CD4-positive, alpha-beta T cell (primary cell): ENCODE measurements around the gene MYH10. TPM values are rescaled to one million over a fixed set of nuclear protein-coding genes. Genes with fewer than 3 reads are reported as not detected.

ENCODE experiments used
- ATAC-seq: fragments of 200-7000 bp; cut with Tn5 transposase; one replicate; pipeline ENCODE4 v1.10.0; 2022; ENCODE audit warnings: mild to moderate bottlenecking; ENCODE audit not compliant: poor library complexity
- CTCF ChIA-PET: fragments of 350-600 bp; sonication (Branson Sonifier 250); formaldehyde crosslinking; loops from one replicate; lab custom pipeline; 2021; ENCODE audit warnings: antibody characterized with exemption, inconsistent platforms; lab: Charles Lee
- POLR2A ChIA-PET: fragments of 350-600 bp; sonication (Branson Sonifier 250); formaldehyde crosslinking; loops from one replicate; lab custom pipeline; 2021; ENCODE audit warnings: antibody characterized with exemption, inconsistent platforms; lab: Charles Lee
- DNase-seq, 14 experiments: peaks; one replicate each; pipeline ENCODE4 v3.0.0-alpha.2; 2013 to 2020; ENCODE audit warnings: mixed read lengths in 2 of 14
- H3K27ac ChIP-seq, 2 donors: one replicate each; pipeline versions ENCODE4 v1.5.1 to v1.7.0; 2013; ENCODE audit warnings: low read length in 2 of 2, low read depth in 1 of 2, mild to moderate bottlenecking in 1 of 2
- H3K27me3 ChIP-seq, 2 experiments: 1 replicate in 1 of 2; 2 replicates in 1 of 2; pipeline versions ENCODE4 v1.6.1 to v1.7.0; 2013; ENCODE audit warnings: low read length in 2 of 2, control low read depth in 1 of 2, mild to moderate bottlenecking in 1 of 2, moderate library complexity in 1 of 2; ENCODE audit not compliant: insufficient read depth in 2 of 2, control insufficient read depth in 1 of 2
- H3K36me3 ChIP-seq: one replicate; pipeline ENCODE4 v1.6.1; 2013; ENCODE audit warnings: low read length, control low read depth; ENCODE audit not compliant: insufficient read depth
- H3K4me1 ChIP-seq: one replicate; pipeline ENCODE4 v1.6.1; 2013; ENCODE audit warnings: low read length, control low read depth; ENCODE audit not compliant: insufficient read depth
- H3K4me3 ChIP-seq: one replicate; pipeline ENCODE4 v1.5.1; 2013; ENCODE audit warnings: mild to moderate bottlenecking, low read length, moderate library complexity
- H3K9me3 ChIP-seq, 2 experiments: 1 replicate in 1 of 2; 2 replicates in 1 of 2; pipeline versions ENCODE4 v1.6.1 to v1.7.0; 2013; ENCODE audit warnings: low read length in 2 of 2, mild to moderate bottlenecking in 2 of 2, control low read depth in 1 of 2, moderate library complexity in 1 of 2; ENCODE audit not compliant: control insufficient read depth in 1 of 2, insufficient read depth in 1 of 2
- H3K27ac Mint-ChIP-seq: one replicate; pipeline ENCODE4 v1.8.0; 2020; ENCODE audit warnings: mixed read lengths
- H3K27me3 Mint-ChIP-seq: one replicate; pipeline ENCODE4 v1.8.0; 2021; ENCODE audit warnings: mixed read lengths
- H3K36me3 Mint-ChIP-seq: one replicate; pipeline ENCODE4 v1.8.0; 2021; ENCODE audit warnings: low read depth, mixed read lengths
- H3K4me1 Mint-ChIP-seq: one replicate; pipeline ENCODE4 v1.8.0; 2021; ENCODE audit warnings: low read depth, mixed read lengths
- H3K4me3 Mint-ChIP-seq: one replicate; pipeline ENCODE4 v1.8.0; 2020; ENCODE audit warnings: mild to moderate bottlenecking, mixed read lengths
- H3K9me3 Mint-ChIP-seq: one replicate; pipeline ENCODE4 v1.8.0; 2020; ENCODE audit warnings: mixed read lengths
- intact Hi-C, 2 experiments: fragments of 100-400 bp; cut with DNase I in 1 of 2; cut with micrococcal nuclease in 1 of 2; formaldehyde crosslinking; loops; one replicate each; pipeline versions ENCODE4 v1.15.1 to v1.9.0; 2023 to 2025; cut with DNase I, micrococcal nuclease
- total RNA-seq, 174 experiments: library from RNA in 2 of 174; stranded (reverse) in 2 of 174; gene quantifications; one replicate each; pipeline ENCODE4 v1.2.3 and lab custom pipeline; 2021 to 2026
- TF ChIP-seq, protein P1 (sequence below): fragments of 200-600 bp; IDR thresholded peaks from one replicate; pipeline ENCODE4 v1.8.0; 2022; ENCODE audit warnings: antibody characterized with exemption, mild to moderate bottlenecking

Gene MYH10
- total RNA-seq, 2 experiments from 2014 or later = 1.5 to 1.9 TPM

DNA sequence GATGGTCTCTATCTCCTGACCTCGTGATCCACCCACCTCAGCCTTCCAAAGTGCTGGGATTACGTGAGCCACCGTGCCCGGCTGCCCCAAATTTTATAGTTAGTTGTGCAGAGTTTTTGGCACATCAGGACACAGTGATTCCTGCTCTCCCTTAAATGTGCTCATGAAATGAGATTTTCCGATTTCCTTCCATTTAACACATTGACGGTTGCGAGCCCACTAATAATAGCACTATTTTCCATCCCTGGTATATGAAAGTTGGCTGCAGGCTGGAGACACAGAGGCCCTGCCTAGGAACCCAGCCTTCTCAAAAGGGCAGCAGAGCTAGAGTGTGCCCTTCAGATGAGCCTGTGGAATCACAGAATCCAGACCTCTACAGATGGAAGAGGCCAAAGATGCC lies 17.4 kb upstream of the MYH10 start:
- no peak overlapping the region for H3K27ac ChIP-seq
- intact Hi-C loops = no loop called here
- CTCF ChIA-PET = no interaction called here
- no peak for DNase-seq
- Mint-ChIP-seq H3K4me1 (no peaks in the 10 kb centered on the region), H3K27me3 (peaks cover 47% of the 10 kb centered on the region), H3K4me3 (no peak overlapping the region), H3K36me3 (no peaks in the 10 kb centered on the region), H3K9me3 (no peaks in the 10 kb centered on the region), H3K27ac (no peak overlapping the region)
- H3K9me3 ChIP-seq = no peaks in the 10 kb centered on the region
- POLR2A ChIA-PET = no interaction called here
- TF ChIP-seq, protein P1, sequence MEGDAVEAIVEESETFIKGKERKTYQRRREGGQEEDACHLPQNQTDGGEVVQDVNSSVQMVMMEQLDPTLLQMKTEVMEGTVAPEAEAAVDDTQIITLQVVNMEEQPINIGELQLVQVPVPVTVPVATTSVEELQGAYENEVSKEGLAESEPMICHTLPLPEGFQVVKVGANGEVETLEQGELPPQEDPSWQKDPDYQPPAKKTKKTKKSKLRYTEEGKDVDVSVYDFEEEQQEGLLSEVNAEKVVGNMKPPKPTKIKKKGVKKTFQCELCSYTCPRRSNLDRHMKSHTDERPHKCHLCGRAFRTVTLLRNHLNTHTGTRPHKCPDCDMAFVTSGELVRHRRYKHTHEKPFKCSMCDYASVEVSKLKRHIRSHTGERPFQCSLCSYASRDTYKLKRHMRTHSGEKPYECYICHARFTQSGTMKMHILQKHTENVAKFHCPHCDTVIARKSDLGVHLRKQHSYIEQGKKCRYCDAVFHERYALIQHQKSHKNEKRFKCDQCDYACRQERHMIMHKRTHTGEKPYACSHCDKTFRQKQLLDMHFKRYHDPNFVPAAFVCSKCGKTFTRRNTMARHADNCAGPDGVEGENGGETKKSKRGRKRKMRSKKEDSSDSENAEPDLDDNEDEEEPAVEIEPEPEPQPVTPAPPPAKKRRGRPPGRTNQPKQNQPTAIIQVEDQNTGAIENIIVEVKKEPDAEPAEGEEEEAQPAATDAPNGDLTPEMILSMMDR = no peak
- no peaks in the 10 kb centered on the region for H3K4me1 ChIP-seq
- no peak for ATAC-seq
- no peak overlapping the region for H3K4me3 ChIP-seq
- H3K27me3 ChIP-seq = peaks cover 6 to 12% of the 10 kb centered on the region in 2 experiments
- no peaks in the 10 kb centered on the region for H3K36me3 ChIP-seq

DNA sequence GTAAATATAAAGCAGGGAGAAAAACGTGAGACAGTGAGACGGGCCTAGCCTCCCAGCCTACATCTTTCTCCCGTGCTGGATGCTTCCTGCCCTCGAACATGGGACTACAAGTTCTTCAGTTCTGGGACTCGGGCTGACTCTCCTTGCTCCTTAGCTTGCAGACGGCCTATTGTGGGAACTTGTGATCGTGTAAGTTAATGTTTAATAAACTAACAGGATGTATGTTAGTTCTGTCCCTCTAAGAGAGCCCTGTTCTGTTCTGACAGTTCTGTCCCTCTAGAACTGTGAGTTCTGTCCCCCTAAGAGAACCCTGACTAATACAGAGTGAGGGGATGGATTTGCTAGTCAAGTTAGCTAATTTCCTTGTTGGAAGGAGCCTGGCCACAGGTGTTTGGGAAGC lies 16.7 kb upstream of the MYH10 start:
- ChIA-PET POLR2A (no interaction called here), CTCF (no interaction called here)
- no peak overlapping the region for H3K27ac ChIP-seq
- H3K36me3 Mint-ChIP-seq = no peaks in the 10 kb centered on the region
- no peaks in the 10 kb centered on the region for H3K9me3 Mint-ChIP-seq
- no peaks in the 10 kb centered on the region for H3K4me1 ChIP-seq
- TF ChIP-seq, protein P1 = no peak
- H3K4me1 Mint-ChIP-seq = no peaks in the 10 kb centered on the region
- no peak overlapping the region for H3K4me3 ChIP-seq
- no peak overlapping the region for H3K27ac Mint-ChIP-seq
- DNase-seq = no peak
- no peaks in the 10 kb centered on the region for H3K36me3 ChIP-seq
- H3K27me3 Mint-ChIP-seq = peaks cover 43% of the 10 kb centered on the region
- peaks cover 6 to 12% of the 10 kb centered on the region in 2 experiments for H3K27me3 ChIP-seq
- intact Hi-C loops = no loop called here
- no peaks in the 10 kb centered on the region for H3K9me3 ChIP-seq
- no peak overlapping the region for H3K4me3 Mint-ChIP-seq
- no peak for ATAC-seq

DNA sequence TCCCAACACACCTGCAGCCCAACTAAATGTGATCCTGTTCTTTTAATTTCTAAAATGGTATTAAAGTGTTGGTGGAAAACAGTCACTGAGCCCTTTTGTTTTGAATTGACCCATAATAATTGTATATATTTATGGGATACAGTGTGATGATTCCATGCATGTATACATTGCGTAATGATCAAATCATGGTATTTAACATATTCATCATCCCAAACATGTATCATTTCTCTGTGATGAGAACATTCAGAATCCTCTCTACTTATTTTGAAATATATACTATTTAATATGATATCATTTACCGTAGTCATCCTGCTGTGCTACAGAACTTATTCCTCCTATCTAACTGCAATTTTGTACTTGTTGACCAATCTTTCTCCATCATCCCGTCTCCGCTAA lies 14.0 kb upstream of the MYH10 start:
- TF ChIP-seq, protein P1 = no peak
- Histone ChIP-seq H3K4me1 (no peaks in the 10 kb centered on the region), H3K27ac (no peak overlapping the region), H3K36me3 (no peaks in the 10 kb centered on the region), H3K9me3 (no peaks in the 10 kb centered on the region), H3K27me3 (peaks cover 3 to 12% of the 10 kb centered on the region in 2 experiments), H3K4me3 (no peak overlapping the region)
- intact Hi-C loops = no loop called here
- H3K27ac Mint-ChIP-seq = no peak overlapping the region
- POLR2A ChIA-PET = no interaction called here
- no peaks in the 10 kb centered on the region for H3K9me3 Mint-ChIP-seq
- H3K27me3 Mint-ChIP-seq = peaks cover 28% of the 10 kb centered on the region
- no peaks in the 10 kb centered on the region for H3K4me1 Mint-ChIP-seq
- no peak for DNase-seq
- ATAC-seq = no peak
- H3K4me3 Mint-ChIP-seq = no peak overlapping the region
- CTCF ChIA-PET = no interaction called here
- no peaks in the 10 kb centered on the region for H3K36me3 Mint-ChIP-seq
